Renal cortex interstitium (tissue), 11 donors: ENCODE measurements around the gene ADORA2B. TPM values are rescaled to one million over a fixed set of nuclear protein-coding genes. Genes with fewer than 3 reads are reported as not detected.
"Not testable (repeated sequence)": the region's sequence is repeated elsewhere in the genome, so short reads cannot be mapped to it uniquely, and the experiment has no call there.

ENCODE experiments used
- DNase-seq, 11 donors: peaks; one replicate each; pipeline ENCODE4 v3.0.0-alpha.2; 2013; ENCODE audit warnings: low read depth in 9 of 11, low spot score in 4 of 11; ENCODE audit errors: extremely low read depth in 1 of 11
- polyA plus RNA-seq, 3 donors: library from polyadenylated mRNA; unstranded; fragments of 120-200 nt; gene quantifications; one replicate each; pipeline ENCODE4 v1.2.1, GENCODE V29; 2013; ENCODE audit not compliant: insufficient read length in 3 of 3

The ADORA2B gene
- polyA plus RNA-seq, 3 donors, result 1.3 to 7.3 (median 5.1) TPM

GRCh38 chr17:15918261-15918660 lies 26.7 kb upstream of the ADORA2B start:
- DNase-seq, result no peak

DNA sequence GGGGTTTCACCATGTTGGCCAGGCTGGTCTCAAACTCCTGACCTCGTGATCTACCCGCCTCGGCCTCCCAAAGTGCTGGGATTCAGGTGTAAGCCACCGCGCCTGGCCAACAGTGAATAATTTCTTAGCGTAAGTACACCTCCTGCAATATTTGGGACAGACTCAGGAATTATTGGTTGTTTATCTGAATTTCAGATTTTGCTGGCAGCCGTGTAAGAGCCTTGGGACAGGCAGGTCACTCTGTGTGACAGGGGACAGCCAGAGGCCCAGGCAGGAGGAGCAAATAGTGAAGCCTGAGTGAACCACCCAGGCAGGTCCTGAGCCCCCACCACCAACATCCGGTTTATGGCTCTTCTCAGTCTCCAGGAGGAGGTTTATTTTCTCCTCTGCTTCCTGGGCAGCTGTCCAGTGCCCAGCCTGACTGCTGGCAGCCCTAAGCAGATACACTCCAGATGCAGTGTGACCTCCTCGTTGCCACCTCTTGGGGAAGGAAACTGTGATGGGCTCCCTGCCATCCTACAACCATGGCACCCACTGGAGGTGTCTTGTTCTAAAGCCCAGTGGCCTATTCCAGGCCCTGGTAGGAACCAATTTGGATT lies 26.2 kb upstream of the ADORA2B start:
- no peak for DNase-seq

- DNase-seq, result no peak
Observed at GRCh38 chr17:15919466-15919865, 25.5 kb upstream of the ADORA2B start.

- no peak for DNase-seq
Observed at GRCh38 chr17:15920758-15921239, 24.1 kb upstream of the ADORA2B start.

- DNase-seq, result no peak
Observed at GRCh38 chr17:15921640-15922039, 23.3 kb upstream of the ADORA2B start.

- DNase-seq, result no peak
Observed at GRCh38 chr17:15922586-15922985, 22.3 kb upstream of the ADORA2B start.

GRCh38 chr17:15926039-15926740 lies 18.7 kb upstream of the ADORA2B start:
- no peak for DNase-seq

- DNase-seq, result no peak
Observed at GRCh38 chr17:15928286-15928785, 16.6 kb upstream of the ADORA2B start.

DNA sequence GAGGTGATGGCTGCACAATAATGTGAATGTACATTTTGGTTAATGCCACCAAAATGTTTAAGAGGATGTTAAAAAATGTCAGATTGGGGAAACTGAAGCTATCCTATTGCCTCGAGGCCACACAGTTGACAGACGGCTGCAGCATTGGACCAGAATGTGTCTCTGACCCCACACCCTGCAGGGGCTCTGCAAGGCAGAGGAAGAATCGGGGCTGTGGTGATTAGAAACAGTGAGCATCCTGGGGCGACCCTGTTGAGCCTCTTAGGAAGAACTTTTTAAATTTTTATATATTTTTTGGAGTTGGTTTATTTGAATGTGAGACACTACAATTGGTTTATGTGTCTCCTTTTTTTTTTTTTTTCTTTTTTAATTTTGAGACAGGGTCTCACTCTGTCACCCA lies 15.0 kb upstream of the ADORA2B start:
- no peak for DNase-seq

GRCh38 chr17:15930426-15930825 lies 14.5 kb upstream of the ADORA2B start:
- no peak for DNase-seq

DNA sequence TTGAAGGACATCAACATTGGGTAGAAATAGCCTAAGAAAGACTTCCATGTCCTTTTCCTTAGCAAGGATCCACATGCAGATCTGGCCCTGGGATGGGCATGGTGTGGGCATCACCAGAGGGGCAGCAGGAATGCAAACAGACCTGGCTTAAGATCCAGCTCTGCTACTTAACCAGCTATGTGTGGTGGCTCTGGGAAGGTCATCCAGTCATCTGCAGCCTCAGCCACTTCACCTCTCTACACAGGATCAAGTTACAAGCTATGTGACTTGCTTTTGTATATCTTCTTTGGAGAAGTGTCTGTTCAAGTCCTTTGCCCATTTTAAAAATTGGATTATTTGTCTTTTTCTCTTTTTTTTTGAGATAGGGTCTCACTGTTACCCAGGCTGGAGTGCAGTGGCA lies 13.5 kb upstream of the ADORA2B start:
- no peak for DNase-seq

GRCh38 chr17:15934866-15935265 lies 10.1 kb upstream of the ADORA2B start:
- no peak for DNase-seq

DNA sequence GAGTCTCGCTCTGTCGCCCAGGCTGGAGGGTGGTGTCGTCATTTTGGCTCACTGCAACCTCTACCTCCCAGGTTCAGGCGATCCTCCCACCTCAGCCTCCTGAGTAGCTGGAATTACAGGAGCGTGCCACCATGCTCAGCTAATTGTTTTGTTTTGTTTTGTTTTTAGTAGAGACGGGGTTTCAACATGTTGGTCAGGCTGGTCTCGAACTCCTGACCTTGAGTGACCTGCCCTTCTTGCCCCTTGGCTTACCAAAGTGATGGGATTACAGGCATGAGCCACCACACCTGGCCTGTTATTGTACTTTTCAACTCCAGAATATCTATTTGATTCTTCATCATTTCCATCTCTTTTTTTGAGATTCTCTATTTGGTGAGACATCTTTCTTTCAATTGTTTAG lies 9.0 kb upstream of the ADORA2B start:
- DNase-seq, result no peak

- DNase-seq, result not testable (repeated sequence)
Observed at GRCh38 chr17:15936481-15936880, 8.4 kb upstream of the ADORA2B start.

DNA sequence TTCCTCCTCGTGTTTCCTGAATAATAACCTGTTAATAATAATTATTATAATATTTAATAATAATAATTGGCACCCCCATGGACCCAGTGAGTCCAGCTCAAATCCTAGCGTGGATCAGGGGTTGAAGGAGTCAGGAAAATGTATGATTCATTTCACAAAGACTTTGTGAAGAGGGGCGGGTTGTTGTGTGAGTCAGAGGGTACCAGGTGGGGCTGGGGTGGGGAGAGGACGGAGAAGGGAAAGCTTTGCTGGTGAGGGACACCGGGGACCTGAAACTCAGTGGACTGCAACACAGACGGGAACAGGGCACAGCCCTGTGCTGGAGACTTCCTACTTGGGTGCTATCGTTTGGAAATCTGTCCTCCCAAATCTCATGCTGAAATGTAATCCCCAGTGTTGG lies 3.1 kb upstream of the ADORA2B start:
- no peak for DNase-seq

GRCh38 chr17:15942207-15942833 lies 2.6 kb upstream of the ADORA2B start:
- no peak for DNase-seq

DNA sequence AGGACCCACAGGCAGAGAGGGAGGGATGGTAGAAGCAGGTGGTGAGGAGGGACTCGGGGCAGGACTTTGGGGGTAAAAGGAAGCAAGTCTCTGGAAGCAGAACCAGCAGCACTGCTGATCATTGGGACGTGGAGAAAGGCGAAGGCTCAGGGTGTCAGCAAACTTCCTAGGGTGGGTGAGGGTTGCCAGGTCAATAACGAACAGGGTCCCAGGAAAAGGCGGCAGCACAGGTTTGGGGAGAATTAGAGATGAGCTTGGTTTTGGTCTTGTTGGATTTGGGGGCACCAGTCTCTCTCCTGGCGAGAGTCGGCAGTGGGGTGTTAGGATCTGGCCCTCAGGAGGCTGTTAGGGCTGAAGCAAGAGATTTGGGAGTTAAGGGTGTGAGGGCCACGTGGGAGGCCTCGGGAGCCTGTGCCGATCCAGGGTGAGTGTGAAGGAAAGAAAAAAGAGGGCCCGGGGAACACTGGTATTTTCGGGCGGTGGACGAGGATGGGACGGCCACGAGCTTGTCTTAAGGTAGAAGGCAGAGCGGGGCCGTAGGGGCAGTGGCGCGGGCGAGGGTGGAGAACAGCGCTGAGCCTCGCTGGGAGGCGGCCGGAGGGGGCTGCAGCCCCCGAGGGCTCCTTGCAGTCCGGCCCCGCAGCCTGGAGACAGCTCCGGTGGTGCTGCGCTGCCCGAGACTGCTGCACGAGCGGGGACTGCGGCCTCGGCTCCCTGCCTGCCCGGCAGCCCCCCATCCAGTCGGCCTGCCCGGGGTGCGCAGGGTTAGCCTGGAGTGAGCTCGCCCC lies 765 bp upstream of the ADORA2B start:
- DNase-seq, result no peak

GRCh38 chr17:15945527-15946191 lies 729 bp downstream of the ADORA2B start:
- peak in 1 of 11 donors; percentile 8 for DNase-seq

DNA sequence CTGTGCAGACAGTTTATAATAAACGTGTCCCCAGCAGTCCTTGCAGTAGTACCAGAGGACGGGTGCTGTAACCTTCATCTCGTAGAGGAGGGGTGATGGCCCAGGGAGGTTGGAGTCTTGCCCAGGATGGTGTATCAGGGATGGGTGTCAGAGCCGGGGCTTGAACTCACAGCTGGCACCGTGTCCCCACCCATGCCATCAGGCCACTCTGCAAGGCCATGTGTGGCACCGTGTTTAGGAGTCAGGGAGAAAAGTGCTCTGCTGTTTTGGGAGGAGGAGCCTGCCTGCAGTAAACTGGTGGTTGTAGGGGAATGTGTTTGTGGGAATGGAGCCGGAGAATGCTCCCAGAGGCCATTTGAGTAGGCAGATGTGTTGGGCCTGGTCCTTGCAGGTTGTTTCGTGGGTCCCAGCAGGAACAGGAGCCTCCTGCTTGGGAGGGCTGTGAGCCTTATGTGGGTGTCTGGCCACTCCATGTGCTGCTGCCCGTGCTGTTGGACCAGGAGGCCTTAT lies 1.7 kb downstream of the ADORA2B start:
- DNase-seq, result no peak
